GM23338 (cell line): Measurements from ENCODE around the gene PCA3.

ENCODE experiments used
- CREB1 ChIP-seq: fragments of 250-450 bp; sonication (Bioruptor Pico); IDR thresholded peaks from 2 replicates; pipeline ENCODE4 v1.5.0; 2020; ENCODE audit warnings: low read depth, mild to moderate bottlenecking, moderate library complexity
- CTCF ChIP-seq, 2 experiments: fragments of 200-600 bp in 1 of 2; sonication (generic) in 1 of 2; conservative IDR thresholded peaks; 2 replicates each; pipeline versions ENCODE4 v1.5.1 to v1.6.1; 2016 to 2017; ENCODE audit warnings: antibody characterized with exemption in 2 of 2, low read depth in 2 of 2, mild to moderate bottlenecking in 2 of 2, moderate library complexity in 1 of 2
- EZH2 ChIP-seq: fragments of 200-600 bp; sonication (generic); IDR thresholded peaks from one replicate; pipeline ENCODE4 v1.8.0; 2017; ENCODE audit warnings: antibody characterized with exemption, mild to moderate bottlenecking, low read depth; ENCODE audit not compliant: unreplicated experiment
- EZH2phosphoT487 ChIP-seq: fragments of 200-600 bp; sonication (generic); IDR thresholded peaks from one replicate; pipeline ENCODE4 v1.8.1; 2018; ENCODE audit warnings: antibody characterized with exemption; ENCODE audit not compliant: unreplicated experiment
- JUNB ChIP-seq: IDR thresholded peaks from one replicate; pipeline ENCODE4 v1.6.1; 2016; ENCODE audit warnings: antibody characterized with exemption; ENCODE audit not compliant: unreplicated experiment
- POLR2AphosphoS5 ChIP-seq: IDR thresholded peaks from 2 replicates; pipeline ENCODE4 v1.6.1; 2016; ENCODE audit warnings: antibody characterized with exemption, low read depth
- ZNF331 ChIP-seq: fragments of 250-450 bp; sonication (Bioruptor Pico); IDR thresholded peaks from 2 replicates; pipeline ENCODE4 v1.5.0; 2020; ENCODE audit warnings: low read depth, mild to moderate bottlenecking, moderate library complexity
- ZNF462 ChIP-seq: fragments of 250-450 bp; sonication (Bioruptor Pico); IDR thresholded peaks from 2 replicates; pipeline ENCODE4 v1.5.0; 2020; ENCODE audit warnings: mild to moderate bottlenecking, moderate library complexity
- TF ChIP-seq, protein P1 (sequence below): IDR thresholded peaks from 2 replicates; pipeline ENCODE4 v1.6.1; 2016; ENCODE audit warnings: antibody characterized with exemption
- TF ChIP-seq, protein P2 (sequence below): IDR thresholded peaks from one replicate; pipeline ENCODE4 v1.6.1; 2018; ENCODE audit warnings: antibody characterized with exemption; ENCODE audit not compliant: unreplicated experiment

DNA sequence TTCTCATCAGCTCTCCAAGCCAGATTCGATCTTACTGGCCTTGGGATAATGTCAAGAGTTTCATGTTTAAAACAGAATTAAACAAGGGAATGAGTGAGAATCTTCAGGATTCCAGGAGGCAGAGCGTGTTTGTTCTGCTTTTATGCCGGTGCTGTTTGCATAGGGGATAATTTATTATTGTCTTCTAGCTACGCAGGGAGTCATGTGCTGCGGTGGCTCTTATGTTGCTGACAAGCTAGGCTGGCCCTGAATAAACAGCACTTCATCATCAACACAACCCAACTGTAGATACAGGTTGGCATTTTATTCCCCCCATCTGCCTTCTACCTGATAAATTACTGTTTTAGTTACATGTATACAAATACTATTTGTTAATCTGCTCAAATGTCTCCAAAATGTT is 47.1 kb upstream of the PCA3 start:
- no peak for TF ChIP-seq CTCF (conservative IDR thresholded peaks at IDR 0.05; ENCODE audit: low read depth in 2 of 2)
- no peak for TF ChIP-seq EZH2
- no peak for TF ChIP-seq EZH2phosphoT487
- TF ChIP-seq JUNB: no peak
- TF ChIP-seq, protein P1, sequence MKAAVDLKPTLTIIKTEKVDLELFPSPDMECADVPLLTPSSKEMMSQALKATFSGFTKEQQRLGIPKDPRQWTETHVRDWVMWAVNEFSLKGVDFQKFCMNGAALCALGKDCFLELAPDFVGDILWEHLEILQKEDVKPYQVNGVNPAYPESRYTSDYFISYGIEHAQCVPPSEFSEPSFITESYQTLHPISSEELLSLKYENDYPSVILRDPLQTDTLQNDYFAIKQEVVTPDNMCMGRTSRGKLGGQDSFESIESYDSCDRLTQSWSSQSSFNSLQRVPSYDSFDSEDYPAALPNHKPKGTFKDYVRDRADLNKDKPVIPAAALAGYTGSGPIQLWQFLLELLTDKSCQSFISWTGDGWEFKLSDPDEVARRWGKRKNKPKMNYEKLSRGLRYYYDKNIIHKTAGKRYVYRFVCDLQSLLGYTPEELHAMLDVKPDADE: no peak
- TF ChIP-seq, protein P2, sequence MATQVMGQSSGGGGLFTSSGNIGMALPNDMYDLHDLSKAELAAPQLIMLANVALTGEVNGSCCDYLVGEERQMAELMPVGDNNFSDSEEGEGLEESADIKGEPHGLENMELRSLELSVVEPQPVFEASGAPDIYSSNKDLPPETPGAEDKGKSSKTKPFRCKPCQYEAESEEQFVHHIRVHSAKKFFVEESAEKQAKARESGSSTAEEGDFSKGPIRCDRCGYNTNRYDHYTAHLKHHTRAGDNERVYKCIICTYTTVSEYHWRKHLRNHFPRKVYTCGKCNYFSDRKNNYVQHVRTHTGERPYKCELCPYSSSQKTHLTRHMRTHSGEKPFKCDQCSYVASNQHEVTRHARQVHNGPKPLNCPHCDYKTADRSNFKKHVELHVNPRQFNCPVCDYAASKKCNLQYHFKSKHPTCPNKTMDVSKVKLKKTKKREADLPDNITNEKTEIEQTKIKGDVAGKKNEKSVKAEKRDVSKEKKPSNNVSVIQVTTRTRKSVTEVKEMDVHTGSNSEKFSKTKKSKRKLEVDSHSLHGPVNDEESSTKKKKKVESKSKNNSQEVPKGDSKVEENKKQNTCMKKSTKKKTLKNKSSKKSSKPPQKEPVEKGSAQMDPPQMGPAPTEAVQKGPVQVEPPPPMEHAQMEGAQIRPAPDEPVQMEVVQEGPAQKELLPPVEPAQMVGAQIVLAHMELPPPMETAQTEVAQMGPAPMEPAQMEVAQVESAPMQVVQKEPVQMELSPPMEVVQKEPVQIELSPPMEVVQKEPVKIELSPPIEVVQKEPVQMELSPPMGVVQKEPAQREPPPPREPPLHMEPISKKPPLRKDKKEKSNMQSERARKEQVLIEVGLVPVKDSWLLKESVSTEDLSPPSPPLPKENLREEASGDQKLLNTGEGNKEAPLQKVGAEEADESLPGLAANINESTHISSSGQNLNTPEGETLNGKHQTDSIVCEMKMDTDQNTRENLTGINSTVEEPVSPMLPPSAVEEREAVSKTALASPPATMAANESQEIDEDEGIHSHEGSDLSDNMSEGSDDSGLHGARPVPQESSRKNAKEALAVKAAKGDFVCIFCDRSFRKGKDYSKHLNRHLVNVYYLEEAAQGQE: no peak
- no peak for TF ChIP-seq CREB1 (CRISPR knock-in tag)
- no peak for TF ChIP-seq POLR2AphosphoS5
- no peak for TF ChIP-seq ZNF331
- no peak for TF ChIP-seq ZNF462 (CRISPR knock-in tag)
